Endothelial cell of umbilical vein (primary cell): Measurements from ENCODE around the gene TTC22. TPM values are rescaled to one million over a fixed set of nuclear protein-coding genes. Genes with fewer than 3 reads are reported as not detected.

ENCODE experiments used
- BruUV-seq: library from RNA; stranded (reverse); fragments of 400-500 nt; replicated peaks from 2 replicates; lab custom pipeline; 2021; lab: Mats Ljungman, UMichigan
- CTCF ChIA-PET: fragments of 300-600, 350-600 bp; sonication (Branson Sonifier 250); formaldehyde crosslinking; loops from one replicate; lab custom pipeline; 2021; ENCODE audit warnings: antibody characterized with exemption, inconsistent platforms; lab: Charles Lee
- POLR2A ChIA-PET: fragments of 300-600, 350-600 bp; sonication (Branson Sonifier 250); formaldehyde crosslinking; loops from one replicate; lab custom pipeline; 2021; ENCODE audit warnings: antibody characterized with exemption, inconsistent platforms; lab: Charles Lee
- DNase-seq: peaks from one replicate; pipeline ENCODE4 v3.0.0-alpha.2; 2011; ENCODE audit warnings: low read depth, low spot score
- FAIRE-seq: peaks from 2 replicates; lab custom pipeline; 2011; peaks lifted over from hg19 to GRCh38; lab: Jason Lieb, UNC
- H2AFZ ChIP-seq: 2 replicates; pipeline ENCODE4 v1.6.0; 2012; ENCODE audit warnings: low read depth, low read length, control low read depth, inconsistent platforms
- H3K27ac ChIP-seq: 2 replicates; pipeline ENCODE4 v1.5.1; 2011; ENCODE audit warnings: low read depth, mild to moderate bottlenecking, control low read depth, low read length, moderate library complexity; ENCODE audit not compliant: insufficient read depth
- H3K27me3 ChIP-seq, 2 experiments: 2 replicates each; pipeline versions ENCODE4 v1.6.0 to v1.6.1; 2011; ENCODE audit warnings: low read length in 2 of 2, mixed read lengths in 1 of 2; ENCODE audit not compliant: control insufficient read depth in 2 of 2, insufficient read depth in 2 of 2
- H3K36me3 ChIP-seq, 2 experiments: 2 replicates in 1 of 2; 3 replicates in 1 of 2; pipeline ENCODE4 v1.5.1; 2011; ENCODE audit warnings: low read length in 2 of 2, mild to moderate bottlenecking in 1 of 2, moderate library complexity in 1 of 2; ENCODE audit not compliant: control insufficient read depth in 2 of 2, insufficient read depth in 2 of 2; ENCODE audit errors: extremely low read depth in 1 of 2
- H3K4me1 ChIP-seq: 3 replicates; pipeline ENCODE4 v1.5.1; 2011; ENCODE audit warnings: mild to moderate bottlenecking, low read length; ENCODE audit not compliant: control insufficient read depth, insufficient read depth; ENCODE audit errors: extremely low read depth
- H3K4me2 ChIP-seq: 2 replicates; pipeline ENCODE4 v1.6.1; 2011; ENCODE audit warnings: low read length, control low read depth, mixed read lengths; ENCODE audit not compliant: insufficient read depth
- H3K4me3 ChIP-seq, 3 experiments: fragments of 200-600 bp in 1 of 3; sonication (generic), shearing (Covaris generic) in 1 of 3; replicated peaks in 1 of 3; 2 replicates each; pipeline ENCODE4 v1.5.1; 2011 to 2016; ENCODE audit warnings: control low read depth in 3 of 3, low read length in 3 of 3, mild to moderate bottlenecking in 2 of 3, inconsistent platforms in 1 of 3, low read depth in 1 of 3, moderate library complexity in 1 of 3; ENCODE audit not compliant: insufficient read depth in 1 of 3
- H3K79me2 ChIP-seq: 2 replicates; pipeline ENCODE4 v1.6.0; 2012; ENCODE audit warnings: low read length, inconsistent platforms; ENCODE audit not compliant: control insufficient read depth, insufficient read depth
- H3K9ac ChIP-seq: replicated peaks from 2 replicates; pipeline ENCODE3; 2011; ENCODE audit warnings: low read length, control low read depth; ENCODE audit not compliant: insufficient read depth; ENCODE audit errors: extremely low read depth
- H3K9me1 ChIP-seq: replicated peaks from 3 replicates; pipeline ENCODE4 v1.6.0; 2011; ENCODE audit warnings: mild to moderate bottlenecking, low read length; ENCODE audit not compliant: control insufficient read depth, insufficient read depth; ENCODE audit errors: extremely low read depth
- H3K9me3 ChIP-seq: replicated peaks from 2 replicates; pipeline ENCODE4 v1.5.1; 2012; ENCODE audit warnings: low read length, inconsistent platforms; ENCODE audit not compliant: control insufficient read depth, insufficient read depth
- H4K20me1 ChIP-seq: replicated peaks from 2 replicates; pipeline ENCODE3; 2011; ENCODE audit warnings: mild to moderate bottlenecking, low read length; ENCODE audit not compliant: control insufficient read depth, insufficient read depth; ENCODE audit errors: extremely low read depth
- EZH2 ChIP-seq: IDR thresholded peaks from 2 replicates; pipeline ENCODE4 v1.6.1; 2012; ENCODE audit warnings: borderline replicate concordance, low read depth, mild to moderate bottlenecking, moderate library complexity, low read length, inconsistent platforms; ENCODE audit not compliant: severe bottlenecking
- FOS ChIP-seq: IDR thresholded peaks from 2 replicates; pipeline ENCODE4 v1.6.1; 2011; ENCODE audit warnings: mild to moderate bottlenecking, low read length, moderate library complexity, borderline replicate concordance; ENCODE audit not compliant: insufficient read depth
- GATA2 ChIP-seq: IDR thresholded peaks from 2 replicates; pipeline ENCODE4 v1.7.0; 2011; ENCODE audit warnings: low read depth, mild to moderate bottlenecking, moderate library complexity, mixed read lengths, low read length; ENCODE audit not compliant: insufficient read length, insufficient read depth
- JUN ChIP-seq: IDR thresholded peaks from 2 replicates; pipeline ENCODE4 v1.6.1; 2011; ENCODE audit warnings: borderline replicate concordance, low read depth; ENCODE audit not compliant: insufficient read length, insufficient read depth
- MAX ChIP-seq: IDR thresholded peaks from 2 replicates; pipeline ENCODE4 v1.6.1; 2011; ENCODE audit not compliant: insufficient read depth, insufficient read length
- MYC ChIP-seq: IDR thresholded peaks from one replicate; pipeline ENCODE4 v1.6.1; 2011; ENCODE audit warnings: mild to moderate bottlenecking, low read depth, low read length
- POLR2A ChIP-seq: IDR thresholded peaks from 2 replicates; pipeline ENCODE4 v1.6.1; 2012; ENCODE audit warnings: low read depth, mild to moderate bottlenecking, control low read depth, low read length
- POLR2AphosphoS5 ChIP-seq: IDR thresholded peaks from 2 replicates; pipeline ENCODE4 v1.6.1; 2012; ENCODE audit warnings: low read depth, mild to moderate bottlenecking, control low read depth, low read length, moderate library complexity; ENCODE audit not compliant: insufficient read depth
- dilution Hi-C: fragments of 300-500 bp; cut with MboI; formaldehyde crosslinking; loops from one replicate; pipeline ENCODE4 v1.15.0; 2019; ENCODE audit warnings: low sequenced_read_pairs; ENCODE audit not compliant: extremely low pct_ligation_motif_present
- intact Hi-C: fragments of 100-400 bp; cut with micrococcal nuclease; formaldehyde crosslinking; loops from one replicate; pipeline ENCODE4 v1.10.0; 2022
- polyA plus RNA-seq, 4 experiments: library from polyadenylated mRNA; depleted of rRNA in 3 of 4; stranded (reverse) in 3 of 4; unstranded in 1 of 4; fragments of >200 nt; gene quantifications; 2 replicates each; pipeline versions ENCODE4 v1.2.1 to v1.2.3, GENCODE V29; 2011 to 2012; ENCODE audit warnings: missing spikeins in 1 of 4
- total RNA-seq: library from RNA; stranded (reverse); gene quantifications from 2 replicates; pipeline ENCODE4 v1.2.3, GENCODE V29; 2021
- TF ChIP-seq, protein P1 (sequence below), 2 donors: IDR thresholded peaks; 1 replicate in 1 of 2; 2 replicates in 1 of 2; pipeline ENCODE4 v1.5.1; 2011; ENCODE audit warnings: low read length in 2 of 2, mild to moderate bottlenecking in 2 of 2, moderate library complexity in 2 of 2, control low read depth in 1 of 2, inconsistent platforms in 1 of 2, low read depth in 1 of 2; ENCODE audit not compliant: insufficient read depth in 1 of 2; ENCODE audit errors: extremely low read depth in 1 of 2

TTC22 gene
- total and polyA plus RNA-seq, 2 donors (not counting 3 experiments of a cell fraction or from before 2014, with no cell fraction given) = not detected

DNA sequence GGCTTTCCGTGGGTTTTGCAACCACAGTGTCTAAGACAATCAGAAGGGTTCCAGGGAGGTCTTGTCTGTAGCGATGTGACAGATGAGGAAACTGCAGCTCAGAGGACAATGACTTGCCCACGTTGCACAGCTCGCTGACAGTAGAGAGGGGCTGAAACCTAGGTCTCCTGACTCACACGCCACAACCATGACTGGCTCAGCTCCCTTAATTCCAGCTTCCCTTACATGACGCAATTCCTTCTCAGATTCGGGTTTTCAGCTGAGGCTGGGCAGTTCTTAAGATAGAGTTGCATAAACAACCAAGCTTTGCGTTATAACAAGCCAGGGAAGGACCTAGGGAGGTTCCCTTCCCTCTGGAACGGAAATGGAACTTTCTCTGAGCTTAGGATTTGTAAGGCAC lies 49.6 kb upstream of the TTC22 start:
- ChIA-PET CTCF (no interaction called here), POLR2A (no interaction called here)
- BruUV-seq = no TSS peak
- H3K4me2 ChIP-seq = no peak overlapping the region
- no peak for DNase-seq
- no peak overlapping the region for H3K9ac ChIP-seq
- no peaks in the 10 kb centered on the region for H3K27me3 ChIP-seq
- H3K79me2 ChIP-seq = no peaks in the 10 kb centered on the region
- no peaks in the 10 kb centered on the region for H3K4me1 ChIP-seq
- no peak for FAIRE-seq
- dilution Hi-C loops = no loop called here
- no peaks in the 10 kb centered on the region for H3K9me1 ChIP-seq
- no peak overlapping the region for H2AFZ ChIP-seq
- no peak for TF ChIP-seq JUN
- TF ChIP-seq FOS = no peak
- TF ChIP-seq, protein P1, sequence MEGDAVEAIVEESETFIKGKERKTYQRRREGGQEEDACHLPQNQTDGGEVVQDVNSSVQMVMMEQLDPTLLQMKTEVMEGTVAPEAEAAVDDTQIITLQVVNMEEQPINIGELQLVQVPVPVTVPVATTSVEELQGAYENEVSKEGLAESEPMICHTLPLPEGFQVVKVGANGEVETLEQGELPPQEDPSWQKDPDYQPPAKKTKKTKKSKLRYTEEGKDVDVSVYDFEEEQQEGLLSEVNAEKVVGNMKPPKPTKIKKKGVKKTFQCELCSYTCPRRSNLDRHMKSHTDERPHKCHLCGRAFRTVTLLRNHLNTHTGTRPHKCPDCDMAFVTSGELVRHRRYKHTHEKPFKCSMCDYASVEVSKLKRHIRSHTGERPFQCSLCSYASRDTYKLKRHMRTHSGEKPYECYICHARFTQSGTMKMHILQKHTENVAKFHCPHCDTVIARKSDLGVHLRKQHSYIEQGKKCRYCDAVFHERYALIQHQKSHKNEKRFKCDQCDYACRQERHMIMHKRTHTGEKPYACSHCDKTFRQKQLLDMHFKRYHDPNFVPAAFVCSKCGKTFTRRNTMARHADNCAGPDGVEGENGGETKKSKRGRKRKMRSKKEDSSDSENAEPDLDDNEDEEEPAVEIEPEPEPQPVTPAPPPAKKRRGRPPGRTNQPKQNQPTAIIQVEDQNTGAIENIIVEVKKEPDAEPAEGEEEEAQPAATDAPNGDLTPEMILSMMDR (IDR thresholded peaks at IDR 0.05; ENCODE audit: extremely low read depth in 1 of 2, insufficient read depth in 1 of 2, low read depth in 1 of 2, low read length in 2 of 2) = no peak
- TF ChIP-seq MAX = no peak
- TF ChIP-seq POLR2AphosphoS5 = no peak
- no peak for TF ChIP-seq POLR2A
- no peak for TF ChIP-seq EZH2
- no peak for TF ChIP-seq GATA2
- no peak for TF ChIP-seq MYC
- intact Hi-C loops = no loop called here
- no peaks in the 10 kb centered on the region for H3K9me3 ChIP-seq
- H4K20me1 ChIP-seq = no peaks in the 10 kb centered on the region
- peaks cover 20 to 32% of the 10 kb centered on the region in 2 experiments for H3K36me3 ChIP-seq
- no peak overlapping the region for H3K27ac ChIP-seq
- H3K4me3 ChIP-seq = no peak overlapping the region
